GM19240 (cell line): ENCODE results near the gene MACROD2.

Experiments used
- DNase-seq: peaks from one replicate; pipeline ENCODE4 v3.0.0; 2011; ENCODE audit warnings: low spot score; ENCODE audit not compliant: insufficient read length

The MACROD2 gene

GRCh38 chr20:15600565-15600964 is 1605.2 kb downstream of the MACROD2 start:
- no peak for DNase-seq

- DNase-seq = no peak
Observed at GRCh38 chr20:15603506-15603905, 1608.2 kb downstream of the MACROD2 start.

GRCh38 chr20:15603978-15604805 is 1608.9 kb downstream of the MACROD2 start:
- no peak for DNase-seq

GRCh38 chr20:15609921-15610320 is 1614.6 kb downstream of the MACROD2 start:
- no peak for DNase-seq

GRCh38 chr20:15610787-15611186 is 1615.5 kb downstream of the MACROD2 start:
- DNase-seq = no peak

GRCh38 chr20:15611541-15611940 is 1616.2 kb downstream of the MACROD2 start:
- no peak for DNase-seq

- DNase-seq = no peak
Observed at GRCh38 chr20:15612198-15612597, 1616.9 kb downstream of the MACROD2 start.

- DNase-seq = no peak
Observed at GRCh38 chr20:15612769-15613168, 1617.5 kb downstream of the MACROD2 start.

GRCh38 chr20:15613530-15613929 is 1618.2 kb downstream of the MACROD2 start:
- DNase-seq = no peak

GRCh38 chr20:15616626-15617025 is 1621.3 kb downstream of the MACROD2 start:
- DNase-seq = no peak

- DNase-seq = no peak
Observed at GRCh38 chr20:15618110-15618509, 1622.8 kb downstream of the MACROD2 start.

- no peak for DNase-seq
Observed at GRCh38 chr20:15618912-15619311, 1623.6 kb downstream of the MACROD2 start.

GRCh38 chr20:15619341-15619740 is 1624.0 kb downstream of the MACROD2 start:
- DNase-seq = no peak

GRCh38 chr20:15619816-15620215 is 1624.5 kb downstream of the MACROD2 start:
- DNase-seq = no peak

- DNase-seq = no peak
Observed at GRCh38 chr20:15622368-15622767, 1627.1 kb downstream of the MACROD2 start.

- DNase-seq = no peak
Observed at GRCh38 chr20:15623215-15623614, 1627.9 kb downstream of the MACROD2 start.

- DNase-seq = no peak
Observed at GRCh38 chr20:15625981-15626380, 1630.7 kb downstream of the MACROD2 start.

- DNase-seq = no peak
Observed at GRCh38 chr20:15627089-15627488, 1631.8 kb downstream of the MACROD2 start.

- no peak for DNase-seq
Observed at GRCh38 chr20:15627501-15627903, 1632.2 kb downstream of the MACROD2 start.

- no peak for DNase-seq
Observed at GRCh38 chr20:15628851-15629353, 1633.6 kb downstream of the MACROD2 start.

- no peak for DNase-seq
Observed at GRCh38 chr20:15630360-15630759, 1635.0 kb downstream of the MACROD2 start.

GRCh38 chr20:15632680-15633079 is 1637.4 kb downstream of the MACROD2 start:
- DNase-seq = no peak

- DNase-seq = no peak
Observed at GRCh38 chr20:15634102-15634501, 1638.8 kb downstream of the MACROD2 start.
